Left ventricle myocardium inferior (tissue), 1 donor: ENCODE data around the gene DLGAP4. TPM values are rescaled to one million over a fixed set of nuclear protein-coding genes. Genes with fewer than 3 reads are reported as not detected.

Experiments
- DNase-seq: peaks from one replicate; pipeline ENCODE4 v3.0.0-alpha.2; 2020
- H3K27ac ChIP-seq: fragments of 200-600 bp; replicated peaks from 2 replicates; pipeline ENCODE4 v1.8.0; 2021
- H3K27me3 ChIP-seq: fragments of 200-600 bp; 2 replicates; pipeline ENCODE4 v1.8.0; 2021; ENCODE audit warnings: low read depth
- H3K36me3 ChIP-seq: fragments of 200-600 bp; 2 replicates; pipeline ENCODE4 v1.8.0; 2021
- H3K4me1 ChIP-seq: fragments of 200-600 bp; 2 replicates; pipeline ENCODE4 v1.8.0; 2021
- H3K4me3 ChIP-seq: fragments of 200-600 bp; 2 replicates; pipeline ENCODE4 v1.8.0; 2021; ENCODE audit warnings: mild to moderate bottlenecking, moderate library complexity
- H3K9me3 ChIP-seq: fragments of 200-600 bp; replicated peaks from 2 replicates; pipeline ENCODE4 v1.8.0; 2021
- CTCF ChIP-seq: fragments of 200-600 bp; IDR thresholded peaks from 2 replicates; pipeline ENCODE4 v1.8.0; 2021; ENCODE audit warnings: antibody characterized with exemption, mild to moderate bottlenecking, borderline replicate concordance
- intact Hi-C: fragments of 100-400 bp; cut with micrococcal nuclease; formaldehyde crosslinking; loops from one replicate; pipeline ENCODE4 v1.11.0; 2022
- total RNA-seq: library from RNA; stranded (reverse); fragmentation: NEBNext Ultra II Directional; extraction: Animal tissue kit (Norgen Biotek cat#: 25700); gene quantifications from one replicate; pipeline ENCODE4 v1.2.1, GENCODE V29; 2021
- donor health status: DM: no; HTN: yes; CAD: no; lungs with severe emphysema.

DLGAP4 gene
- total RNA-seq, 1 donor from 2014 or later = 51.7 TPM

GRCh38 chr20:36262440-36262839 is 43.7 kb upstream of the DLGAP4 start:
- Histone ChIP-seq H3K4me3 (no peak overlapping the region), H3K36me3 (no peaks in the 10 kb centered on the region), H3K27me3 (peaks cover 3% of the 10 kb centered on the region), H3K27ac (no peak overlapping the region), H3K4me1 (no peaks in the 10 kb centered on the region), H3K9me3 (no peaks in the 10 kb centered on the region)
- no peak for DNase-seq
- TF ChIP-seq CTCF = no peak
- intact Hi-C loops = no loop called here

GRCh38 chr20:36264426-36265246 is 41.5 kb upstream of the DLGAP4 start:
- intact Hi-C loops = no loop called here
- H3K4me1 ChIP-seq = no peaks in the 10 kb centered on the region
- TF ChIP-seq CTCF = no peak
- H3K4me3 ChIP-seq = no peak overlapping the region
- DNase-seq = no peak
- no peaks in the 10 kb centered on the region for H3K9me3 ChIP-seq
- H3K36me3 ChIP-seq = no peaks in the 10 kb centered on the region
- H3K27ac ChIP-seq = no peak overlapping the region
- H3K27me3 ChIP-seq = peaks cover 3% of the 10 kb centered on the region

- TF ChIP-seq CTCF = no peak
- peaks cover 3% of the 10 kb centered on the region for H3K27me3 ChIP-seq
- no peak for DNase-seq
- no peak overlapping the region for H3K4me3 ChIP-seq
- H3K9me3 ChIP-seq = no peaks in the 10 kb centered on the region
- H3K36me3 ChIP-seq = no peaks in the 10 kb centered on the region
- H3K27ac ChIP-seq = no peak overlapping the region
- H3K4me1 ChIP-seq = no peaks in the 10 kb centered on the region
- intact Hi-C loops = no loop called here
Observed at GRCh38 chr20:36266189-36266588, 40.0 kb upstream of the DLGAP4 start.

- no peak for TF ChIP-seq CTCF
- H3K9me3 ChIP-seq = no peaks in the 10 kb centered on the region
- intact Hi-C loops = no loop called here
- DNase-seq = no peak
- H3K27ac ChIP-seq = no peak overlapping the region
- no peaks in the 10 kb centered on the region for H3K4me1 ChIP-seq
- peaks cover 9% of the 10 kb centered on the region for H3K27me3 ChIP-seq
- H3K4me3 ChIP-seq = no peak overlapping the region
- no peaks in the 10 kb centered on the region for H3K36me3 ChIP-seq
Observed at GRCh38 chr20:36267605-36268381, 38.3 kb upstream of the DLGAP4 start.

DNA sequence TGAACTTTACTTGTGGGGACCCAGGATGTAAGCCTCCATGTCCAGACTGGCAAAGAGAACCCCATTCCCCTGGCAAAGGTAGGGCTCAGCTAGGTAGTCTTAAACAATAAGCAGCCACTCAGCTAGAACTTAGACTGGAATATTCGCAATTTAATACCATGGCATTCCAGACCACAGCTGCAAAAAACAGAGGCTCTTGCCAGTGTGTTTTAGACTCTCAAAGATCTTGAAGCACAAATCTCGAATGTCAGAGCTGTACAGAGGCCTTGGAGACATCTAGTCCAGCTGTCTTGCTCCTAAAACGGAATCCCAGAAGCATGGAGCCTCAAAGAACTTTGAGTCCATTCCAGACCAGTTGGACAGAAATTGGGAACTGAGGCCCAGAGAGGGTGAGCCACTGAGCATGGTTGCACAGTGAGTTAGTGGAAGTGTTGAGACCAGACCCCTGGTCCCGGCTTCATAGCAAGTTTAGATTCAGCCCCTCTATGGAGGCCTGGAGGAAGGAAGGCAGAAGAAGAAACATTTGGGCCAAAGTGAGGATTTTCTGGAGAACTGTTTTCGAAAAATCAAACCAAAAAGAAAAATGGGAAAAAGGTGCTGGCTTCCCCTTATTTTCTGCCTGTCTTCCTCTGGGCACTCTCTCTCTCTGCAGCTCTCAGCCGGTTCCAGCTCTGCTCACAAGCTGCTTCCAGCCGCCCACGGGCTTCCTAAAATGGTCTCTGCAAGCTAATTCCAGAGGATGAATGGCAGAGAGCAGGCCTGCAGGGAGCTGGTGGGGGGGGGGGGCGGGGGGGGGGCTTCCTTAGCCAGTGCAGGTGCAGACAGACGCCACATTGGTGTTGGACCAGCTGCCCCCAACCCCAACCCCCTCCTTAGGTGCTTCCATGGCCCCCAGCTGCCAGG is 37.4 kb upstream of the DLGAP4 start:
- Histone ChIP-seq H3K36me3 (no peaks in the 10 kb centered on the region), H3K9me3 (no peaks in the 10 kb centered on the region), H3K27me3 (peaks cover 18% of the 10 kb centered on the region), H3K4me1 (no peaks in the 10 kb centered on the region), H3K27ac (no peak overlapping the region), H3K4me3 (no peak overlapping the region)
- intact Hi-C loops = no loop called here
- TF ChIP-seq CTCF = no peak
- DNase-seq = no peak
